ENCODE measurements around the gene LAMP2. TPM values are rescaled to one million over a fixed set of nuclear protein-coding genes. Genes with fewer than 3 reads are reported as not detected.

LAMP2 gene
- total RNA-seq, 1 donor from 2014 or later = 29.6 TPM

- H3K36me3 Mint-ChIP-seq = no peaks in the 10 kb centered on the region
- Histone ChIP-seq H2AFZ (replicated peaks) (no peak overlapping the region), H3K9me3 (ENCODE audit: low read depth) (no peaks in the 10 kb centered on the region), H3K36me3 (no peaks in the 10 kb centered on the region), H3K79me2 (ENCODE audit: low read depth) (no peaks in the 10 kb centered on the region), H3K4me3 (no peak overlapping the region), H4K20me1 (ENCODE audit: low read depth) (no peaks in the 10 kb centered on the region), H3F3A (ENCODE audit: low read depth) (no peaks in the 10 kb centered on the region), H3K4me1 (no peaks in the 10 kb centered on the region), H3K27me3 (no peaks in the 10 kb centered on the region), H3K4me2 (no peak overlapping the region), H3K9ac (no peak overlapping the region), H3K27ac (no peak overlapping the region)
- no peak overlapping the region for H3K4me3 Mint-ChIP-seq
- TF ChIP-seq EZH2phosphoT487 (IDR thresholded peaks at IDR 0.05) (no peak), CTCF (IDR thresholded peaks at IDR 0.05) (no peak), EZH2 (IDR thresholded peaks at IDR 0.05) (no peak)
- no peak for DNase-seq (ENCODE audit: low spot score)
- no peaks in the 10 kb centered on the region for H3K9me3 Mint-ChIP-seq
- H3K27me3 Mint-ChIP-seq (ENCODE audit: insufficient read depth, low read depth) = peaks cover 2% of the 10 kb centered on the region
- H3K4me1 Mint-ChIP-seq = no peaks in the 10 kb centered on the region
- H3K27ac Mint-ChIP-seq = no peak overlapping the region
These were observed 29.2 kb downstream of the LAMP2 start for GRCh38 chrX:120439921-120440320.

GRCh38 chrX:120429776-120430540 is 39.1 kb downstream of the LAMP2 start:
- no peaks in the 10 kb centered on the region for H3K36me3 Mint-ChIP-seq
- H3K27ac Mint-ChIP-seq = no peak overlapping the region
- H3K9ac ChIP-seq = no peak overlapping the region
- H3K4me3 Mint-ChIP-seq = no peak overlapping the region
- no peak overlapping the region for H3K4me2 ChIP-seq
- H3K27me3 Mint-ChIP-seq (ENCODE audit: insufficient read depth, low read depth) = no peaks in the 10 kb centered on the region
- H4K20me1 ChIP-seq (ENCODE audit: low read depth) = no peaks in the 10 kb centered on the region
- H3F3A ChIP-seq (ENCODE audit: low read depth) = no peaks in the 10 kb centered on the region
- no peaks in the 10 kb centered on the region for H3K79me2 ChIP-seq (ENCODE audit: low read depth)
- H3K36me3 ChIP-seq = no peaks in the 10 kb centered on the region
- no peaks in the 10 kb centered on the region for H3K27me3 ChIP-seq
- no peak overlapping the region for H3K27ac ChIP-seq
- H2AFZ ChIP-seq (replicated peaks) = no peak overlapping the region
- no peak for DNase-seq (ENCODE audit: low spot score)
- peaks cover 3% of the 10 kb centered on the region for H3K9me3 ChIP-seq (ENCODE audit: low read depth)
- no peaks in the 10 kb centered on the region for H3K4me1 ChIP-seq
- TF ChIP-seq EZH2 (IDR thresholded peaks at IDR 0.05) (no peak), CTCF (IDR thresholded peaks at IDR 0.05) (no peak), EZH2phosphoT487 (IDR thresholded peaks at IDR 0.05) (no peak)
- peaks cover 4% of the 10 kb centered on the region for H3K4me1 Mint-ChIP-seq
- no peaks in the 10 kb centered on the region for H3K9me3 Mint-ChIP-seq
- no peak overlapping the region for H3K4me3 ChIP-seq

- TF ChIP-seq EZH2 (IDR thresholded peaks at IDR 0.05) (no peak), EZH2phosphoT487 (IDR thresholded peaks at IDR 0.05) (no peak), CTCF (IDR thresholded peaks at IDR 0.05) (no peak)
- H3K4me1 Mint-ChIP-seq = peaks cover 4% of the 10 kb centered on the region
- no peaks in the 10 kb centered on the region for H3K27me3 Mint-ChIP-seq (ENCODE audit: insufficient read depth, low read depth)
These were observed 40.8 kb downstream of the LAMP2 start for GRCh38 chrX:120428309-120428708.

More at GRCh38 chrX:120428309-120428708, 40.8 kb downstream of the LAMP2 start:
- no peaks in the 10 kb centered on the region for H3K4me1 ChIP-seq
- no peak overlapping the region for H2AFZ ChIP-seq (replicated peaks)
- H3K4me2 ChIP-seq = no peak overlapping the region
- DNase-seq (ENCODE audit: low spot score) = no peak
- H3K79me2 ChIP-seq (ENCODE audit: low read depth) = no peaks in the 10 kb centered on the region
- H3K36me3 ChIP-seq = no peaks in the 10 kb centered on the region
- Mint-ChIP-seq H3K4me3 (no peak overlapping the region), H3K9me3 (no peaks in the 10 kb centered on the region), H3K36me3 (no peaks in the 10 kb centered on the region), H3K27ac (no peak overlapping the region)
- no peak overlapping the region for H3K27ac ChIP-seq
- no peaks in the 10 kb centered on the region for H3K27me3 ChIP-seq
- no peaks in the 10 kb centered on the region for H4K20me1 ChIP-seq (ENCODE audit: low read depth)
- H3K4me3 ChIP-seq = no peak overlapping the region
- H3K9me3 ChIP-seq (ENCODE audit: low read depth) = peaks cover 3% of the 10 kb centered on the region
- no peaks in the 10 kb centered on the region for H3F3A ChIP-seq (ENCODE audit: low read depth)
- no peak overlapping the region for H3K9ac ChIP-seq
